Keratinocyte (primary cell): Measurements from ENCODE around the gene RAD21L1. TPM values are rescaled to one million over a fixed set of nuclear protein-coding genes. Genes with fewer than 3 reads are reported as not detected.
"Not testable (repeated sequence)": the region's sequence is repeated elsewhere in the genome, so short reads cannot be mapped to it uniquely, and the experiment has no call there.

Source experiments
- DNase-seq: peaks from one replicate; pipeline ENCODE4 v3.0.0-alpha.2; 2011; ENCODE audit warnings: low read depth, missing footprints, low spot score
- FAIRE-seq: peaks from 2 replicates; lab custom pipeline; 2011; peaks lifted over from hg19 to GRCh38; lab: Jason Lieb, UNC
- H2AFZ ChIP-seq: 2 replicates; pipeline ENCODE4 v1.6.0; 2012; ENCODE audit warnings: low read length, control low read depth, inconsistent platforms; ENCODE audit not compliant: control insufficient read depth
- H3K27ac ChIP-seq: 2 replicates; pipeline ENCODE4 v1.5.1; 2011; ENCODE audit warnings: low read length; ENCODE audit not compliant: control insufficient read depth, insufficient read depth
- H3K27me3 ChIP-seq: 3 replicates; pipeline ENCODE4 v1.6.0; 2011; ENCODE audit warnings: low read length; ENCODE audit not compliant: control insufficient read depth, insufficient read depth; ENCODE audit errors: extremely low read depth
- H3K36me3 ChIP-seq, 2 experiments: 2 replicates in 1 of 2; 3 replicates in 1 of 2; pipeline ENCODE4 v1.5.1; 2011; ENCODE audit warnings: low read length in 2 of 2, mild to moderate bottlenecking in 1 of 2; ENCODE audit not compliant: control insufficient read depth in 2 of 2, insufficient read depth in 2 of 2; ENCODE audit errors: extremely low read depth in 1 of 2
- H3K4me1 ChIP-seq: 3 replicates; pipeline ENCODE4 v1.5.1; 2011; ENCODE audit warnings: low read length; ENCODE audit not compliant: control insufficient read depth, insufficient read depth; ENCODE audit errors: extremely low read depth
- H3K4me2 ChIP-seq: 3 replicates; pipeline ENCODE4 v1.6.0; 2011; ENCODE audit warnings: low read depth, low read length; ENCODE audit not compliant: control insufficient read depth, insufficient read depth; ENCODE audit errors: extremely low read depth
- H3K4me3 ChIP-seq, 3 experiments: fragments of 200-600 bp in 1 of 3; sonication (generic) in 1 of 3; 2 replicates in 2 of 3; 3 replicates in 1 of 3; pipeline ENCODE4 v1.5.1; 2011 to 2016; ENCODE audit warnings: low read length in 3 of 3, mild to moderate bottlenecking in 3 of 3, control low read depth in 2 of 3, inconsistent platforms in 1 of 3, low read depth in 1 of 3, mixed read lengths in 1 of 3, mixed run types in 1 of 3, moderate library complexity in 1 of 3; ENCODE audit not compliant: control insufficient read depth in 2 of 3, insufficient read depth in 2 of 3; ENCODE audit errors: extremely low read depth in 1 of 3
- H3K79me2 ChIP-seq: 2 replicates; pipeline ENCODE4 v1.6.0; 2012; ENCODE audit warnings: low read length; ENCODE audit not compliant: control insufficient read depth, insufficient read depth
- H3K9ac ChIP-seq: 3 replicates; pipeline ENCODE4 v1.6.0; 2011; ENCODE audit warnings: low read length; ENCODE audit not compliant: control insufficient read depth, insufficient read depth; ENCODE audit errors: extremely low read depth
- H3K9me1 ChIP-seq: 3 replicates; pipeline ENCODE4 v1.6.0; 2011; ENCODE audit warnings: low read length; ENCODE audit not compliant: control insufficient read depth, insufficient read depth; ENCODE audit errors: extremely low read depth
- H3K9me3 ChIP-seq: 2 replicates; pipeline ENCODE4 v1.5.1; 2012; ENCODE audit warnings: low read depth, low read length; ENCODE audit not compliant: control insufficient read depth
- H4K20me1 ChIP-seq: 3 replicates; pipeline ENCODE4 v1.6.0; 2011; ENCODE audit warnings: low read length; ENCODE audit not compliant: control insufficient read depth, insufficient read depth; ENCODE audit errors: extremely low read depth
- EZH2 ChIP-seq: IDR thresholded peaks from one replicate; pipeline ENCODE4 v1.6.1; 2012; ENCODE audit warnings: inconsistent platforms, mild to moderate bottlenecking, low read length, moderate library complexity
- dilution Hi-C: fragments of 300-500 bp; cut with MboI; formaldehyde crosslinking; loops from one replicate; pipeline ENCODE4 v1.7.0; 2020; ENCODE audit warnings: low sequenced_read_pairs; ENCODE audit not compliant: extremely low pct_ligation_motif_present
- polyA plus RNA-seq, 5 experiments: library from polyadenylated mRNA; depleted of rRNA in 3 of 5; stranded (reverse) in 3 of 5; stranded (forward) in 1 of 5; unstranded in 1 of 5; fragments of >200 nt; gene quantifications; 1 replicate in 1 of 5; 2 replicates in 3 of 5; 3 replicates in 1 of 5; pipeline versions ENCODE4 v1.2.1 to v1.2.3, GENCODE V29; 2011 to 2012; ENCODE audit warnings: missing spikeins in 2 of 5, low read depth in 1 of 5, low replicate concordance in 1 of 5
- TF ChIP-seq, protein P1 (sequence below), 3 experiments: IDR thresholded peaks in 1 of 3; conservative IDR thresholded peaks in 1 of 3; optimal IDR thresholded peaks in 1 of 3; 2 replicates in 2 of 3; 3 replicates in 1 of 3; pipeline versions ENCODE3 to v1.5.1; 2011; ENCODE audit warnings: low read length in 3 of 3, mild to moderate bottlenecking in 3 of 3, moderate library complexity in 2 of 3, control low read depth in 1 of 3, inconsistent platforms in 1 of 3; ENCODE audit not compliant: insufficient read depth in 2 of 3; ENCODE audit errors: extremely low read depth in 1 of 3

Gene RAD21L1
- polyA plus RNA-seq, 1 donor (not counting 4 experiments of a cell fraction or from before 2014, with no cell fraction given), result not detected

DNA sequence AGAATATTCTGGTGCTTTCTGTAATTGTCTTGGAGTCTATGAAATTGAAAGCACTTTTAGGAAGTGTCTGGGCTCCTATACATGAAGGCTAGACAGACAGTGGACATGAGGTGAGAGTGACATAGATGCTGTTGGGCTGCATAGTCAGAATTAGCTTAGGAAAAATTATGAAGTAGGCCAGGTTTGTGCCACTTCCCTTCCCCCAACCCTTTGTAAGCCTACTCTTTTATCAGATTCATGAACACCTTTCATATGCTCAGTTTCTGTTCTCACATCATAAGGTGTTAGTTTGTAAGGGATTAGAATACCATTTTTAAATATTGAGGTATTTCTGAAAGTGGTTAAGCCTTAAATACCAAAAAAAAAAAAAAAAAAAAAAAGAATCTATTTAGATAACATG, 21.8 kb downstream of the RAD21L1 start:
- dilution Hi-C loops, result no loop called here
- no peak for FAIRE-seq
- Histone ChIP-seq H3K79me2 (no peaks in the 10 kb centered on the region), H3K27ac (no peak overlapping the region), H3K9me3 (no peaks in the 10 kb centered on the region), H3K4me1 (no peaks in the 10 kb centered on the region), H4K20me1 (no peaks in the 10 kb centered on the region), H3K4me3 (no peak overlapping the region), H3K27me3 (peaks cover 5% of the 10 kb centered on the region), H3K9me1 (no peaks in the 10 kb centered on the region), H2AFZ (no peak overlapping the region), H3K9ac (no peak overlapping the region), H3K4me2 (no peak overlapping the region), H3K36me3 (no peaks in the 10 kb centered on the region)
- no peak for DNase-seq
- TF ChIP-seq, protein P1, sequence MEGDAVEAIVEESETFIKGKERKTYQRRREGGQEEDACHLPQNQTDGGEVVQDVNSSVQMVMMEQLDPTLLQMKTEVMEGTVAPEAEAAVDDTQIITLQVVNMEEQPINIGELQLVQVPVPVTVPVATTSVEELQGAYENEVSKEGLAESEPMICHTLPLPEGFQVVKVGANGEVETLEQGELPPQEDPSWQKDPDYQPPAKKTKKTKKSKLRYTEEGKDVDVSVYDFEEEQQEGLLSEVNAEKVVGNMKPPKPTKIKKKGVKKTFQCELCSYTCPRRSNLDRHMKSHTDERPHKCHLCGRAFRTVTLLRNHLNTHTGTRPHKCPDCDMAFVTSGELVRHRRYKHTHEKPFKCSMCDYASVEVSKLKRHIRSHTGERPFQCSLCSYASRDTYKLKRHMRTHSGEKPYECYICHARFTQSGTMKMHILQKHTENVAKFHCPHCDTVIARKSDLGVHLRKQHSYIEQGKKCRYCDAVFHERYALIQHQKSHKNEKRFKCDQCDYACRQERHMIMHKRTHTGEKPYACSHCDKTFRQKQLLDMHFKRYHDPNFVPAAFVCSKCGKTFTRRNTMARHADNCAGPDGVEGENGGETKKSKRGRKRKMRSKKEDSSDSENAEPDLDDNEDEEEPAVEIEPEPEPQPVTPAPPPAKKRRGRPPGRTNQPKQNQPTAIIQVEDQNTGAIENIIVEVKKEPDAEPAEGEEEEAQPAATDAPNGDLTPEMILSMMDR (optimal IDR thresholded peaks at IDR 0.05 in 1 of 3, IDR thresholded peaks at IDR 0.05 in 1 of 3, conservative IDR thresholded peaks at IDR 0.05 in 1 of 3; ENCODE audit: extremely low read depth in 1 of 3, insufficient read depth in 2 of 3, low read length in 3 of 3), result no peak
- no peak for TF ChIP-seq EZH2

DNA sequence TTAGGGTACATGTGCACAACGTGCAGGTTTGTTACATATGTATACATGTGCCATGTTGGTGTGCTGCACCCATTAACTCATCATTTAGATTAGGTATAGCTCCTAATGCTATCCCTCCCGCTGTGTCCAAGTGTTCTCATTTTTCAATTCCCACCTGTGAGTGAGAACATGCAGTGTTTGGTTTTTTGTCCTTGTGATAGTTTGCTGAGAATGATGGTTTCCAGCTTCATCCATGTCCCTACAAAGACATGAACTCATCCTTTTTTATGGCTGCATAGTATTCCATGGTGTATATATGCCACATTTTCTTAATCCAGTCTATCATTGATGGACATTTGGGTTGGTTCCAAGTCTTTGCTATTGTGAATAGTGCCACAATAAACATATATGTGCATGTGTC, 24.4 kb downstream of the RAD21L1 start:
- H2AFZ ChIP-seq, H3K4me2 ChIP-seq, FAIRE-seq, H3K9me1 ChIP-seq, H3K79me2 ChIP-seq, dilution Hi-C loops, H3K9ac ChIP-seq, DNase-seq, H3K4me3 ChIP-seq, H3K4me1 ChIP-seq, H3K36me3 ChIP-seq, H3K27ac ChIP-seq, H3K9me3 ChIP-seq, H4K20me1 ChIP-seq, H3K27me3 ChIP-seq: not testable (repeated sequence)

DNA sequence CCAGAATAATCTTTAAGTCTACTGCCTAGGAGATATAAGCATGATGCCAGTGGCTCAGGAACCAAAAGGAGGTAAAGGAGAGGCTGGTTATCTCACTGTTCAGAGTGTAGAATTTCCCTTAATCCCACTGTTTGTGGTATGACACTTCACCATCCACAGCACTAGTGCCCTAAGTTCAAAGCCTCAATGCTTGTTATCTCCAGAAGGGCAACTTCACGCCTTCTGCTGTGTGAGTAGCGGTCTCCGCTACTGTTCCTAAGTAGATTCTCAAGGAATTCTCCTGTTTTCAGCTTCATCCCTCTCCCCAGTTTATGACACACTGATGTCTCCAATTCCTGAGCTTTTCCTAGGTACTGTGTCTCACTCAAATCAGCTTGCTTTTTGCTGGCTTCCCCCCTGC, 26.6 kb downstream of the RAD21L1 start:
- H3K27me3 ChIP-seq, result peaks cover 8% of the 10 kb centered on the region
- H3K9me1 ChIP-seq, result no peaks in the 10 kb centered on the region
- H4K20me1 ChIP-seq, result no peaks in the 10 kb centered on the region
- TF ChIP-seq EZH2, result no peak
- TF ChIP-seq, protein P1 (optimal IDR thresholded peaks at IDR 0.05 in 1 of 3, IDR thresholded peaks at IDR 0.05 in 1 of 3, conservative IDR thresholded peaks at IDR 0.05 in 1 of 3; ENCODE audit: extremely low read depth in 1 of 3, insufficient read depth in 2 of 3, low read length in 3 of 3), result no peak
- no peaks in the 10 kb centered on the region for H3K9me3 ChIP-seq
- H2AFZ ChIP-seq, result no peak overlapping the region
- no peaks in the 10 kb centered on the region for H3K79me2 ChIP-seq
- H3K4me3 ChIP-seq, result no peak overlapping the region
- DNase-seq, result no peak
- FAIRE-seq, result no peak
- no peak overlapping the region for H3K4me2 ChIP-seq
- no peaks in the 10 kb centered on the region for H3K4me1 ChIP-seq
- dilution Hi-C loops, result no loop called here
- no peak overlapping the region for H3K27ac ChIP-seq
- no peak overlapping the region for H3K9ac ChIP-seq
- no peaks in the 10 kb centered on the region for H3K36me3 ChIP-seq
